ENCODE data around the gene KCNH3. TPM values are rescaled to one million over a fixed set of nuclear protein-coding genes. Genes with fewer than 3 reads are reported as not detected.

The KCNH3 gene
- total and polyA plus RNA-seq, 2 of the 4 experiments (the other 2 are of a cell fraction), result 0.10 TPM; not detected in 1

DNA sequence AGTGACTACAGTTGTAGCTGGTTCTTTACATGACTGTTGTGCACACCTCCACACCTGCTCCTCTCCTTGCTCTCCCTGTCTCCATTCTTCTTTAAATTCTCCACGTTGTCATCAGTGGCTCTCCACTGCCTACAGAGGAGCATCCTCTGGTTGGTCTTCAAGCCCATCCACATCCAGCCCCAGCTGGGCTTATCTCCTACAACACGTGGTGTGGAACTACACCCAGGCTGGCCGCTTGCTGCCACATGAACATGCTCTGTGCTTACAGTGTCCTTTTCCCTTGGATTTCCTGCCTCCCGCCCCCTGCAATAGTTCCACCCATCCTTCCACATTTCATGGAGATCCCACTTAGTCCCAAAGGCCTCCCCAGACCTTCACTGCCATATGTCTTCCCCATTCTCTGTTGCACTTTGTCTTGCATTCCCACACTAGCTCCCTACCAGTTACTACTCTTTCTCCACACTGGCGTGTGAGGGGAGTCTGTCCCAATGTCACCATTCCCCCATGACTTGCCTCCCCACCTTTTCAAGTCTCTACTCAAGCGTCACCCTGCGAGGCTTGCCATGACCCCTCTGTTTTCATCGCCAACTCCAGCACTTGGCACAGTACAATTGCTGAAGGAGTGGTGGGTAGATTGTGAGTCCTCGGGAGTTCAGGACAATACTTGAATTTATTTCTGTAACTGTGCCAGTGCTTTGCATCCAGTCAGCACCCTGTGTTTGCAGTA is 38.9 kb downstream of the KCNH3 start:
- ATAC-seq (ENCODE audit: low read depth) (no peak), DNase-seq (no peak)
- peaks cover 6 to 13% of the 10 kb centered on the region in 2 experiments; a peak in 3 of 4 replicates for H3K79me1 ChIP-seq (ENCODE audit: low read depth in 1 of 2, low read length in 2 of 2)
- dilution Hi-C loops (cut with HindIII; ENCODE audit: low sequenced_read_pairs, unreplicated experiment), result no loop called here
- no peak overlapping the region for H2AFZ ChIP-seq (replicated peaks; ENCODE audit: low read length, poor library complexity)
- H3K9ac ChIP-seq (ENCODE audit: low read depth, low read length), result no peak overlapping the region
- no peak overlapping the region for H3K4me3 ChIP-seq (ENCODE audit: insufficient read depth, low read depth, low read length)
- ChIA-PET CTCF (no interaction called here), POLR2A (ENCODE audit: unreplicated experiment) (interaction anchor here (0.6 kb wide), 1 partner anchor 1449 kb away, joined by 5 read pairs; no protein-coding TSS in a partner anchor)
- no peak overlapping the region for H2AK5ac ChIP-seq (ENCODE audit: low read depth, low read length)
- H3K9me1 ChIP-seq (ENCODE audit: insufficient read depth, low read length), result no peaks in the 10 kb centered on the region
- no peaks in the 10 kb centered on the region; the same call in 1 of the 2 replicates for H3K4me1 ChIP-seq (ENCODE audit: control insufficient read depth, insufficient read depth, low read length)
- no peak overlapping the region for H3K4me2 ChIP-seq (ENCODE audit: low read depth, low read length)
- H3K14ac ChIP-seq (replicated peaks; ENCODE audit: low read depth, low read length), result no peak overlapping the region
- no TSS peak for BruUV-seq (replicated peaks)
- no peaks in the 10 kb centered on the region for H3K9me3 ChIP-seq (ENCODE audit: control insufficient read depth, insufficient read depth, low read length)
- no peaks in the 10 kb centered on the region for H3K27me3 ChIP-seq (ENCODE audit: control insufficient read depth, insufficient read depth, low read length)
- no peak overlapping the region for H4K91ac ChIP-seq (ENCODE audit: insufficient read depth, low read depth, low read length)
- H4K20me1 ChIP-seq (ENCODE audit: insufficient read depth, low read length), result peaks cover 9% of the 10 kb centered on the region
- no peak overlapping the region for H2BK20ac ChIP-seq (ENCODE audit: low read depth, low read length)
- no peak overlapping the region for H4K5ac ChIP-seq (ENCODE audit: low read depth, low read length)
- H3K18ac ChIP-seq (ENCODE audit: low read depth, low read length), result no peak overlapping the region
- no peak overlapping the region for H3K56ac ChIP-seq (ENCODE audit: extremely low read depth, insufficient read depth, low read length)
- no peak overlapping the region for H2BK120ac ChIP-seq (ENCODE audit: low read depth, low read length)
- no peak overlapping the region for H3K4ac ChIP-seq (ENCODE audit: low read depth, low read length)
- intact Hi-C loops (cut with micrococcal nuclease), result no loop called here
- H3K27ac ChIP-seq (ENCODE audit: insufficient read depth, low read length), result no peak overlapping the region
- in situ Hi-C loops (cut with MboI; ENCODE audit: low sequenced_read_pairs), result no loop called here
- no peak overlapping the region for H2AK9ac ChIP-seq (replicated peaks; ENCODE audit: low read depth, low read length, poor library complexity)
- no peaks in the 10 kb centered on the region; the same call in 1 of the 2 replicates for H3K36me3 ChIP-seq (ENCODE audit: control insufficient read depth, insufficient read depth, low read length)
- WGBS, 2 experiments (ENCODE audit: extremely low coverage in 2 of 2, insufficient read length in 1 of 2), result 70% methylated on average over 4 of the region's 9 CpGs; no CpG with 5 or more reads in 1 of the 2 experiments
- H4K8ac ChIP-seq (ENCODE audit: low read depth in 2 of 2, low read length in 2 of 2), result no peak overlapping the region
- H3K23ac ChIP-seq (ENCODE audit: low read depth, low read length), result no peak overlapping the region
- no peak overlapping the region for H2BK5ac ChIP-seq (ENCODE audit: low read depth, low read length, poor library complexity, severe bottlenecking)
- no peak overlapping the region for H2BK15ac ChIP-seq (ENCODE audit: low read depth, low read length)
- TF ChIP-seq POLR2A (IDR thresholded peaks at IDR 0.05; ENCODE audit: low read depth, low read length), result no peak
- TF ChIP-seq SMC3 (IDR thresholded peaks at IDR 0.05; ENCODE audit: low read depth, low read length), result no peak
- TF ChIP-seq MAZ (IDR thresholded peaks at IDR 0.05; ENCODE audit: borderline replicate concordance, low read depth, low read length), result no peak
- TF ChIP-seq BHLHE40 (IDR thresholded peaks at IDR 0.05; ENCODE audit: low read depth, low read length), result no peak
